ENCODE data around the gene MUC3A.
A peak's percentile ranks its signal among the peaks of the same experiment; 100 is the strongest.

The MUC3A gene

DNA sequence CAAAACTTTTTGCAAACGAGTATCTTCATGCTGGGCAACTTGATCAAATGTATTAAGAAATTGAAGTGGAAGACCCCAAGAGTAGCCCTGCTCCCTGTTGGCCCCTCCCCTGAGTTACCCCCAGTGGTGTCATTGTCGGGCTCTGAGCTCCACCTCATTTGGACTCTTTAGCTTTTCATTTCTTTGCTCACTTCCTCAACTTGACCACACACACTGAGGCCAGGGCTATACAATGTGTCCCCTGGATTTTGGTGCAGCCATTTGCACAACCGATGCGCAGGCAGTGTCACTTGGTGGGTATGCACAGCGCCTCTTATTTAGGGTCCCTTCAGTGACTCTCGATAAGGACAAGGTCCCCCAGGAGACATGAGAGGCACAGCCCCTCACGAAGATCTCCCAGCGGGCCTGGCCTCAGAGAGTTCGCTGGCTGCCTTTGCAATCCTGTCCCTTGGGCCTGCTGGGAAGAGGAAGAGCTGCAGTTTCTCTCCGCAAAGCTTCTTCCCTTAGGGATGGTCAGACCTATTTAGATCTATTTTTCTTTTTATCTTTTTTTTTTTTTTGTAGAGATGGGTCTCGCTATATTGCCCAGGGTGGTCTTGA, 2.5 kb upstream of the MUC3A start:
- DNase-seq (ENCODE audit: low read depth in 2 of 3, low spot score in 2 of 3): no peak

DNA sequence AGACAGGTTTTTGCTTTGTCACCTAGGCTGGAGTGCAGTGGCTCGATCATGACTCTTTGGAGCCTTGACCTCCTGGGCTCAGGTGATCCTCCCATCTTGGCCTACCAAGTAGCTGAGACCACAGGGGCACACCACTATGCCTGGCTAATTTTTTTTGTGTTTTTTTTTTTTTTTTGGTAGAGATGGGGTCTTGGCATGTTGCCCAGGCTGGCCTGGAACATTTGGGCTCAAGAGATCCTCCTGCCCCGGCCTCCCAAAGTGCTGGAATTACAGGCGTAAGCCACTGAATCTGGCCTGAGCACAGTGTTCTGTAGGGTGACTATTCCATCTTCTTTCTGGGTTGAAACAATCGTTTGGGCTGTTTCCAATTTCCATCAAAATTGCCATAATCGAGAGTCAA, 1.5 kb upstream of the MUC3A start:
- DNase-seq (ENCODE audit: low read depth in 2 of 3, low spot score in 2 of 3): no peak

DNA sequence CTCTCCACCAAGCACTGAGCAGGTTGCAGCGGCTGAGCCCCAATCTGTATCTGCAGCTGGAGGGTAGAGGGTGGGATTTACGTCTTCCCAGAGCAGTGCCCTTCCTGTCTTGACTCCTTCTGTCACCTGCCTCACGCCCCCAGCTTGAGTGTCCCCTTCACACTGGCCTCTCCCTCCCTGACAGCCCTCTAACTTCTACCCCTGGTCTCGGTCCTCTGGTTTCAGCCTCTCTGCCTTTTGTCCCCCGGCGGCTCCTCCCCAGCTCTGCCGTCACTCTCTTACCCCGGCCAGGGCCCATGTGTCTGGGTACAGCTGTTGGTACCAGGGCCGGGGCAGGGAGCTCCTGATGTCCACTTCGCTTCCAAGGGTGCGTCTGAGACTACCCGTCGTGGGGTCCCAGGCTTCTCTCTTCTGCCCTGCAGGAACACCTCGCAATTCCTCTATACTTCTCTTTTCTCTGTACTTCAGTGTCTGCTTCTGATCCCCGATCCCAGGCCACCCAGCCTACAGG, 654 bp downstream of the MUC3A start:
- no peak for DNase-seq (ENCODE audit: low read depth in 2 of 3, low spot score in 2 of 3)

- no peak for DNase-seq (ENCODE audit: low read depth in 2 of 3, low spot score in 2 of 3)
These were observed 1.8 kb downstream of the MUC3A start for GRCh38 chr7:100951172-100951571.

- DNase-seq (ENCODE audit: low read depth in 2 of 3, low spot score in 2 of 3): no peak
These were observed 2.7 kb downstream of the MUC3A start for GRCh38 chr7:100951888-100952560.

- DNase-seq (ENCODE audit: low read depth in 2 of 3, low spot score in 2 of 3): no peak
These were observed 3.3 kb downstream of the MUC3A start for GRCh38 chr7:100952641-100953040.

DNA sequence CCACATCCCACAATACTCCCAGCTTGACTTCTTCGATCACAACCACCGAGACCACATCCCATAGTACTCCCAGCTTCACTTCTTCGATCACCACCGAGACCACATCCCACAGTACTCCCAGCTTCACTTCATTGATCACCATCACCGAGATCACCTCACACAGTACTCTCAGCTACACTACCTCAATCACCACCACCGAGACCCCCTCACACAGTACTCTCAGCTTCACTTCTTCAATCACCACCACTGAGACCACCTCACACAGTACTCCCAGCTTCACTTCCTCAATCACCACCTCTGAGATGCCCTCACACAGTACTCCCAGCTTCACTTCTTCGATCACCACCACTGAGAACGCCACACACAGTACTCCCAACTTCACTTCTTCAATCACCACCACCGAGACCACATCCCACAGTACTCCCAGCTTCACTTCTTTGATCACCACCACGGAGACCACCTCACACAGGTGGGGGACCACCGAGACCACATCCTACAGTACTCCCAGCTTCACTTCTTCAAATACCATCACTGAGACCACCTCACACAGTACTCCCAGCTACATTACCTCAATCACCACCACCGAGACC, 8.6 kb downstream of the MUC3A start:
- DNase-seq (ENCODE audit: low read depth in 2 of 3, low spot score in 2 of 3): no peak

GRCh38 chr7:100959894-100960293, 10.6 kb downstream of the MUC3A start:
- DNase-seq (ENCODE audit: low read depth in 2 of 3, low spot score in 2 of 3): no peak

DNA sequence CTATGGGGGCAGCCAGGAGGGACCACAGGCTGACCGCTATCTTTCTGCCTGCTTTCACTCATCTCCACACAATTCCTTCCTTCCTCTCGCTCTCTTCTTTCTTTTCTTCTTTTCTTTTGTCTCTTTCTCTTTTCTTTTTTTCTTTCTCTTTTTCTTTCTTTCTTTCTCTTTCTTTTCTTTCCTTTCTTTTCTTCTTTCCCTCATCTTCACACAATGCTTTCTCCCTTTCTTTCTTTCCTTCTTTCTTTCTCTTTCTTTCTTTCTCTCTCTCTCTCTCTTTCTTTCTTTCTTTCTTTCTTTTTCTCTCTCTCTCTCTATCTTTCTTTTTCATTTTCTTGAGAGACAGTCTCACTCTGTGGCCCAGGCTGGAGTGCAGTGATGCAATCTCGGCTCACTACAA, 13.2 kb downstream of the MUC3A start:
- no peak for DNase-seq (ENCODE audit: low read depth in 2 of 3, low spot score in 2 of 3)

GRCh38 chr7:100963386-100963785, 14.1 kb downstream of the MUC3A start:
- no peak for DNase-seq (ENCODE audit: low read depth in 2 of 3, low spot score in 2 of 3)

DNA sequence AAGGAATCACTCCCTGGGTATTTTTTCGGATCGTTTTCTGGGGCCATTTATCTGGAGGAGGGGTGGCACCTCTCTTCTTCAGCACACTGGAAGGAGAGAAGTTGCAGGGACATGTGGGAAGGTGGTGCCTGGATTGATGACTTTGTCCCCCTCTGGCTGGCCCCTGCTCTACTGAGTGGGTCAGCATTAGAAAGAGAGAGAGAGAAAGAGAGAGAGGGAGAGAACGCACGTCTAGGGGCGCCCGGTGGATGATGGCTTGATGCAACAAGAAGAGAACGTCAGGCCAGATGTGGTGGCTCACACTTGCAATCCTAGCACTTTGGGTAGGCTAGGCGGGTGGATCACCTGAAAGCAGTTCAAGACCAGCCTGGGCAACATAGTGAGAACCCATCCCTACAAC, 14.5 kb downstream of the MUC3A start:
- no peak for DNase-seq (ENCODE audit: low read depth in 2 of 3, low spot score in 2 of 3)

DNA sequence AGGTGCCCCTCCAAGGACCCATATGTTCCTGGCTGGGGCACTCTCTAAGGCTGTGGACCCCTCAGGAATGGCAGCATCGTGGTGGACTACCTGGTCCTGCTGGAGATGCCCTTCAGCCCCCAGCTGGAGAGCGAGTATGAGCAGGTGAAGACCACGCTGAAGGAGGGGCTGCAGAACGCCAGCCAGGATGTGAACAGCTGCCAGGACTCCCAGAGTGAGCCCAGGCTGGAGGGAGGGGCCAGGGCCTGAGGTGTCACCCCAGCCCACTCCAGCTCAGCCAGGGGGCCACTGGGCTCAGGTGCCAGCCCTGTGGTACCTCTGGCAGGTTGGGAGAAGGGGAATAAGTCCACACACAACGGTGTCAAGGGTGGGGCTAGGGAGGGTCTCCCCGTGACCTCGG, 15.3 kb downstream of the MUC3A start:
- DNase-seq (ENCODE audit: low read depth in 2 of 3, low spot score in 2 of 3): no peak

- no peak for DNase-seq (ENCODE audit: low read depth in 2 of 3, low spot score in 2 of 3)
These were observed 15.8 kb downstream of the MUC3A start for GRCh38 chr7:100965045-100965722.

- DNase-seq (ENCODE audit: low read depth in 2 of 3, low spot score in 2 of 3): peak; percentile 63 to 87 (median 78)
These were observed 16.6 kb downstream of the MUC3A start for GRCh38 chr7:100965723-100966541.

DNA sequence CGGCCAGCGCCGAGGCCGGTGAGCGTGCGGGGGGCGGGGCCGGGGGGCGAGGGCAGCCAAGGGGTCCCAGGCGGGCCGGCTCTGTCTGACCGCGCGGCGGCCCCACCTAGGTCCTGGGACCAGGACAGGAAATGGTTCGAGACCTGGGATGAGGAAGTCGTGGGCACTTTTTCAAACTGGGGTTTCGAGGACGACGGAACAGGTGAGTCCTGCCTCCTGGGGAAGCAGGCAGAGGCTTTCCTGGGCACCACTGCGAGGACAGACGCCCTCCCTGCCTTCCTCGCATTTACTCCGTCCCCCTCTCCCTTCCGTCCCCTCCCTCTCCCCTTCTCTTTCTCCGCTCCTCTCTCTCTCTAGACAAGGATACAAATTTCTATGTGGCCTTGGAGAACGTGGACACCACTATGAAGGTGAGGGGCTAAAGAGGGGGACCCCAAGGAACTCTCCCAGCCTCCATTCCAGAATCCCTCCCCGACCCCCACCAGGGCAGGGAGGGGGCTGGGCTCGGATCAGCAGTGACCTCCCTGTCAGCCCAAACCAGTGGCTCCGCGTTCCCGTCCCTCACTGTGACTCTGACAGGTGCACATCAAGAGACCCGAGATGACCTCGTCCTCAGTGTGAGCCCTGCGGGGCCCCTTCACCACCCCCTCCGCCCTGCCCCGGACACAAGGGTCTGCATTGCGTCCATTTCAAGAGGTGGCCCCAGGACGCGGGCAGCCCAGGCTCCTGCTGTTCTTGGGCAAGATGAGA, 17.4 kb downstream of the MUC3A start:
- DNase-seq (ENCODE audit: low read depth in 2 of 3, low spot score in 2 of 3): no peak

DNA sequence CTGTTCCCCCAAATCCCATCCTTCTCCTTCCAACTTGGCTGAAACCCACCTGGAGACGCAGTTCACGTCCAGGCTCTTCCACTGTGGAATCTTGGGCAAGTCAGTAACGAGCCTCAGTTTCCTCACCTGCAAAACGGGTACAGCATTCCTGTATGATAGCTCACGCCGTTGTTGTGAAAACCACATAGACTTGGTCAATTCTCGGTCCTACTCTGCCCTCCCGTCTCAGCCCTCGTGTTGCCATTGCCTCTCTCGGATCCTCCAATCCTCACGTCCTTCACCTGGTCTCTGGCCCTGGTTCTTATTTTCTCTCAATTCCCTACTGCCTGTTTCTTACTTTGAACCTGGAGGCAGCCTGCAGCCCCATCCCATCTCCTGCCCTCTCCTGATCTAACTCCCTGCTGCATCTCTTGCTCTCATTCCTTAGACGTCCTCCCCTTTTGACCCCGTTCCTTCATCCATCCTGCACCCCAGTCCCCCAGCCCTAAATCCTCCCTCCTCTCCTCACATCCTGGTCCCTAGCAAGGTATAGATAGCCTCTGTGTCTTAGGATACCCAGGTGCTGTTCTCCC, 18.0 kb downstream of the MUC3A start:
- no peak for DNase-seq (ENCODE audit: low read depth in 2 of 3, low spot score in 2 of 3)

GRCh38 chr7:100968031-100968430, 18.7 kb downstream of the MUC3A start:
- DNase-seq (ENCODE audit: low read depth in 2 of 3, low spot score in 2 of 3): no peak

DNA sequence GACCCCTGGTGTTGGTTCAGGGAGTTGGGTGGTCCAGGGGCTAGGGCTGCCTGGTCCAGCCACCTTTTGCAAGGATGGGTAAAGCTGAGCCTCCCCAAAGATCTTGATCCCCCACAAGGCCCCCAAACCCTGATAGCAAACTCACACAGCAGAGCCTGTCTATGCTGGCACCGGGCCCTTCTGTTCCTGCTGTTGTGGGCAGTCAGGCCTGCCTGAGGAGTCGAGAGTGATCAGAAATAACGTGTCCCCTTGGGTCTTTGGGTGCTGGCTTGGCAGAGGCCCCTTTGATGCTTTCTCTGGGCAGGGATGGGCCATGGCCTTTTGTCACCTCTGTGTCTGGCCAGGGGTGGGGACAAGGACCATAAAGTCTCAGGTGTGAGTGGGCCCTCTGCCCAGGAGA, 19.3 kb downstream of the MUC3A start:
- DNase-seq (ENCODE audit: low read depth in 2 of 3, low spot score in 2 of 3): no peak

GRCh38 chr7:100969066-100969615, 19.8 kb downstream of the MUC3A start, which contains the start of gene MUC12:
Gene MUC12, plus strand, starts transcription at chr7:100969565. Its CDS starts 58 bp downstream, at chr7:100969623.
- no peak for DNase-seq (ENCODE audit: low read depth in 2 of 3, low spot score in 2 of 3)
